GM12801 (cell line): Measurements from ENCODE around the gene TYR.

Experiments used
- TF ChIP-seq, protein P1 (sequence below): IDR thresholded peaks from one replicate; pipeline ENCODE4 v1.5.1; 2011; ENCODE audit warnings: control low read depth; ENCODE audit not compliant: insufficient read length; ENCODE audit errors: extremely low read depth

The TYR gene

DNA sequence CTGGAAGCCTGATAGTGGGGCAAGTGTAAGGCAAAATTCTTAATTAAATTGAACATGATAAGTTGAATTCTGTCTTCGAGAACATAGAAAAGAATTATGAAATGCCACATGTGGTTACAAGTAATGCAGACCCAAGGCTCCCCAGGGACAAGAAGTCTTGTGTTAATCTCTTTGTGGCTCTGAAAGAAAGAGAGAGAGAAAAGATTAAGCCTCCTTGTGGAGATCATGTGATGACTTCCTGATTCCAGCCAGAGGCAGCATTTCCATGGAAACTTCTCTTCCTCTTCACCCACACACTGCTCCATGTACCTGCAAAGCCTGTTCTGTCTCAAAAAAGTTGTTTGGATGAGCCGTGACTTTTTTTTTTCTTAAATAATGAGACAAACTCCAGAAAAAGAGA is 1.9 kb upstream of the TYR start:
- TF ChIP-seq, protein P1, sequence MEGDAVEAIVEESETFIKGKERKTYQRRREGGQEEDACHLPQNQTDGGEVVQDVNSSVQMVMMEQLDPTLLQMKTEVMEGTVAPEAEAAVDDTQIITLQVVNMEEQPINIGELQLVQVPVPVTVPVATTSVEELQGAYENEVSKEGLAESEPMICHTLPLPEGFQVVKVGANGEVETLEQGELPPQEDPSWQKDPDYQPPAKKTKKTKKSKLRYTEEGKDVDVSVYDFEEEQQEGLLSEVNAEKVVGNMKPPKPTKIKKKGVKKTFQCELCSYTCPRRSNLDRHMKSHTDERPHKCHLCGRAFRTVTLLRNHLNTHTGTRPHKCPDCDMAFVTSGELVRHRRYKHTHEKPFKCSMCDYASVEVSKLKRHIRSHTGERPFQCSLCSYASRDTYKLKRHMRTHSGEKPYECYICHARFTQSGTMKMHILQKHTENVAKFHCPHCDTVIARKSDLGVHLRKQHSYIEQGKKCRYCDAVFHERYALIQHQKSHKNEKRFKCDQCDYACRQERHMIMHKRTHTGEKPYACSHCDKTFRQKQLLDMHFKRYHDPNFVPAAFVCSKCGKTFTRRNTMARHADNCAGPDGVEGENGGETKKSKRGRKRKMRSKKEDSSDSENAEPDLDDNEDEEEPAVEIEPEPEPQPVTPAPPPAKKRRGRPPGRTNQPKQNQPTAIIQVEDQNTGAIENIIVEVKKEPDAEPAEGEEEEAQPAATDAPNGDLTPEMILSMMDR: no peak

DNA sequence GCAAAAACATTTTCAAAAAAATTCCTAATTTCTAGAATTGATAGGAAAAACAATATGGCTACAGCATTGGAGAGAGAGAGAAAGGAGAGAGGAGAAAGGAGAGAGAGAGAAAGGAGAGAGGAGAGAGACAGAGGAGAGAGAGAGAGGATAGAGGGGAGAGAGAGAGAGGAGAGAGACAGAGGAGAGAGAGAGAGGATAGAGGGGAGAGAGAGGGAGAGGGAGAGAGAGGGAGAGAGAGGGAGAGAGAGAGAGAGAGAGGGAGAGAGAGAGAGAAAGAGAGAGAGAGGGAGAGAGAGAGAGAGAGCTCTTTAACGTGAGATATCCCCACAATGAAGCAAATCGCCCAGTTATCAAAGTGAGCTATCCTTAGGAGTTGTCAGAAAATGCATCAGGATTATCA is 737 bp upstream of the TYR start:
- TF ChIP-seq, protein P1: no peak

- TF ChIP-seq, protein P1: no peak
These were observed 3.4 kb downstream of the TYR start for GRCh38 chr11:89181111-89181510.

DNA sequence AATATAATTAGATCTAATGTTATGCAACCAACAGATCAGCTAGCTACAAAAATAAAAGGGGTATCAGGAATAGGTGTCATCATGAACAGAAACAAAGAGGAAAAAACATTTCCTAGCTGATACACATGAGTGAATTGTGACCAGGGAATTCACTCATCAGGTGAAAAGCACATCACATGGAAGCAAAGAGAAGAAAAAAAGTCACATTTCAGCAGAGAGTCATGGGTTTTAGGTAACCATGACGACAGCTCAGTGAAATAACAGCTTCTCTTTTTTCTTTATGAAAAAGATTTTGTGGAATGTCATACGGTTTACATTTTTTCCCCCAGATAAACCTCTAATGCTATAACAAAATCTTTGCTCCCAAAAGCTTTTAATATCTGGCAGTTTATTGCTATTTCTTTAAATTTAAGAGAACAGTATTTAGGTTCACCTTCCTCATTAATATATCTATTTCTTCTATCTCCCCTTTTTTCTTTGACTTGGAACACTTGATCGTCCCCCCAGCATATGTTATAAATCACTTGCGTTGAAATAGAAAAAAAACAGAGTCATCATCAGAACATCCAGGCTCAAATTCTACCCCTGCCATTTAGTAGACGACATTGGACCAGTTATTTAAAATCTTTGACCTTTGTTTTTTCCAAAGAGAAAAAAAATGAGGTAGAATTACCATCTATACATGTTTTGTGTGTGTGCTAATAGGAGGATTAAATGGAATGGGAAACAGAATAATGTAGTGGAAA is 5.3 kb downstream of the TYR start:
- TF ChIP-seq, protein P1: no peak

DNA sequence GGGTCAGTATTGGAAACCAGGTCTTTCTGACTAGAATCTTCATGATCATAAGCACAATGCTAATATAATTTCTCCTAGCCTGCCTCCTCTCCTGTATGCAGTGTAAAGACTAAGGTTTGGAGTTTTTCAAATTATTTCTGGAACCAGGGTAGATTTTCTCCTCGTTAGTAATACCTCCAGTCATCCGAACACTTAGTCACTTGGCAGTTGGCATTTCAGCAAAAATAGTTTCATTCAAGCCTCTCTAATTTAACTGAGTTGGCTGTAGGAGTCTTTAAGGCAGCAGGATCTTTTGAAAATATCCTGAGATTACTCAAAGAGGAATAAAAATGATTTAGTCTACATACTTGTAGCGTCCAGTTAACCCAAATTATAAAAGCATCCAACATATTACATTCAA is 6.3 kb downstream of the TYR start:
- TF ChIP-seq, protein P1: no peak

- TF ChIP-seq, protein P1: no peak
These were observed 12.1 kb downstream of the TYR start for GRCh38 chr11:89189776-89190175.

GRCh38 chr11:89201138-89201537 is 23.5 kb downstream of the TYR start:
- TF ChIP-seq, protein P1: no peak
